Stimulated activated CD8-positive, alpha-beta memory T cell treated with anti-CD3 and anti-CD28 coated beads, Interleukin-15, amount 100 ng/mL, for 48 hours (primary cell): ENCODE data around the gene DDX51.
"Not testable (repeated sequence)": the region's sequence is repeated elsewhere in the genome, so short reads cannot be mapped to it uniquely, and the experiment has no call there.

ENCODE experiments used
- DNase-seq, 2 donors: peaks; one replicate each; pipeline ENCODE4 v3.0.0-alpha.2; 2020; ENCODE audit warnings: low read depth in 2 of 2

DDX51 gene

DNA sequence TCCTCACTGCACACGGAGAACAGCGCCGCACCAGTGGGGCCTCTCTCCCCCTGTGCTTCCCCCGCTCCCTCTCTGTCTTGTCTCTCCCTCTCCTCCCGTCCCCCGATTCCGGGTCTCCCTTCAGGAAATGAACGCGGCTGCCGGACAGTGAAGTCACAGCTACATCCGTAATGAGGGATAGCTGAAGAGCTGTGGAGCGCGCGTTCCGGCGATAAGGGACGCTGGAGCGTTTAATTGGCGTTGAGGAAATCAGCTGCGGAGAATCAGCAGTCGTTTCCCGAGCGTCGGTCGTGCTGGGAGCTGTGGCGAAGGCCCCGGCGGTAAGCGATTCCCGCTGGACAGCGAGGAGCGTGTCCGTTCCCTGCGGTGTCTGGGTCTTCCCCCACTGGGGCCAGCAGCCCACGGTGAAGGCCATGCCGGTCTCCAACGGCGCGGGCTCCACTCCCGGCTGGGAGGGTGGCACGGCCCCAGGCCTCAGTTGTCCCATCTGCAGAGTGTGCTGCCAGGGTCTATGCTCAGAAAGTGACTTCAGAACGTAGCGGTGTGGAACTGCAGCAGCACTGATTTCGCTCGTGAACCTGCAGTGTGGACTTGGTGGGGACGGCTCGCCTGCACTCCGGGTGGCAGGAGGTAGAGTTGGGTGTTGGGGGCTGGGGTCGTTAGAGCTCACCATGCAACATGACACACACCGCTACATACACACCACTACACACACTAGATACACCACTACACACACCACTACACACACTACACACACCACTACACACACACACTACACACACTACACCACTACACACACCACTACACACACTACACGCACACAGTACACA, 11.0 kb upstream of the DDX51 start:
- DNase-seq: no peak

DNA sequence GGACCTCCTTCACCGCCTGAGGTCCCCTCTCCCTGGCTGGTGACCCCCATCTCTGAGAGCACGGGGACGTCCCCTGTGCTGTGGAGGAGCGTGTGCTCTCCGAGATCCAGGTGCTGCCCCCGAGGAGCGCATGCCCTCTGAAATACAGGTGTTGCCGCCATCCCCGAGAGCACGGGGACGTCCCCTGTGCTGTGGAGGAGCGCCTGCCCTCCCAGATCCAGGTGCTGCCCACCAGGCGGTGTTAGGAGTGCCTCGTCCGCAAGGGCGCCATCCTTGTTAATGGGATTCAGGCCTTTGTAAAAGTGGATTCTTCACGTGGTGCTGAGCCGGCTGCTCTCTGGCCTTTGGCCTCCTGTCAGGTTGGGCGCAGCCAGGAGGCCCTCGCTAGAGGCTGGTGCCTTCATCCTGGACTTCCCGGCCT, 10.2 kb upstream of the DDX51 start:
- DNase-seq: no peak

DNA sequence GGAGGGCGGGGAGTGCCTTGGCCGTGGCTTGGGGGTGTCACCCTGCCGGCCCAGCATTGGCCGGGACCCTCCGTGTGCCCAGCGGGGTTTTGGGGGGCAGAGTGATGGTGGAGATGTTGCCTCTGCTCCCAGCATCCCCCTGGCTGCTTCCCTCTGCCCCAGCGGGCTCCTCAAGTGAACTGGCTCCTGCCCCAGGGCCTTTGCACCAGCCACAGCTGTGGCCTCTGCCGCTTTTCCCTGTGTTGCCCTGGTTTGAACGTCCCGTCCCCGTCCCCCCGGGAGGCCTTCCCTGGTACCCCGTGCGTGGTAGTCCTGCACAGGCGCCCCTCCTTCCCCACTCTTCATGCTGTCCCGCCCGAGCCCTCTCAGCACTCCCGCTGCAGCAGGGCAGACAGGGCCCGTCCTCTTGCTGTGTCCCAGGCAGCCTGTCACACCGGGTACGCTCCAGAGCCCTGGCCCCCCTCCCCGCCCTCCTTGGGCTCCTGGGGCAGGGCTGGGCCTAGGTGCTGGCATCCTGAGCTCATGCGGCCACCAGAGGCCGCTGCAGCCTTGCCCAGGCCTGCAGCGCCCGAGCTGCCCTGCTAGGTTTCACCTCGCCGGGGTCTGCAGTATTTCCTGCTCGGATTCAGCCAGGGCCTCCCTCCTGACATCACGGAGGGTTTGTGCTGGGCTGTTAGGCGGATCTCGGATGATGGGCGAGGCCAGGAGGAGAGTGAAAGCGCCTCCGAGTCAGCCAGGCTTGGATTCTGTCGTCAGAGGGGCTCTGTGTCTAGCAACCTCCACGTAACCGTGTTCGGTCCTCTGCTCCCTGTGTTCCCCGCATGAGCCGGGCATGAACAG, 9.6 kb upstream of the DDX51 start:
- peak; percentile 52 to 54 for DNase-seq

DNA sequence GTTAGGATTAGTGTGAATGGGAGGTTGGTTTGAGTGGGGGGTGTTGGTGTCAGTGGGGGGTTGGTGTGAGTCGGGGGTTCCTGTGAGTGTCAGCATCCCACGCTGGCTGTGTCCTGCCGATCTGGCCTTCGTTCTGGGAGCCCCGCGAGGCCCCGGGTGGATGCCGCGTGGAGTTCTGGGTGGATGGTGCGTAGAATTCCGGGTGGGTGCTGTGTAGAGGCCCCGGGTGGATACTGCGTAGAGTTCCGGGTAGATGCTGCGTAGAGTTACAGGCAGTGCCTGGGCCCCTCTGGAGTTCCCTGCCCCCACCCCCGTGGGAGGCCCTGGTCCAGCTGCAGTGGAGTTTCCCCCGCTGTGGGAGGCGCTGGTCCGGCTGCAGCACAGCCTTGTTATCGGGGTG, 8.8 kb upstream of the DDX51 start:
- no peak for DNase-seq

DNA sequence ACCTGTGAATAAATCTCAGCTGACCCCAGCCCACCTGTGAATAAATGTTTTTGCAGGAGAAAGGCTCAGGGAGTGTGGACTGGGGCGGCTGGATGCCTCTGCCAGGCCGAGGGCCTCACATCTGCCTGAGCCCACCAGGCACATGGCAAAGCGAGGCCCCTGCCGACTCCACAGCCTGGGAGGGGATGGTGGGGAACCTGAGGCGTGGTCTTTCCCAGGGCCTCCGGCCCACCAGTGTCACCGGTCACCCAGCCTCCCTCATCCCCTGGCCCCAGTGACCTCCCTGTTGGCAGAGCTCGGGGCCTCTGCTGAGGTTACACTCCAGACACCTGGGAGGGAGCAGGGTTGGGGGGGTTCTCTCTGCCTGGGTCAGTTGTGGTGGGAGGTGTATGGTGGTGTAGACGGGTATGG, 8.3 kb upstream of the DDX51 start:
- no peak for DNase-seq

DNA sequence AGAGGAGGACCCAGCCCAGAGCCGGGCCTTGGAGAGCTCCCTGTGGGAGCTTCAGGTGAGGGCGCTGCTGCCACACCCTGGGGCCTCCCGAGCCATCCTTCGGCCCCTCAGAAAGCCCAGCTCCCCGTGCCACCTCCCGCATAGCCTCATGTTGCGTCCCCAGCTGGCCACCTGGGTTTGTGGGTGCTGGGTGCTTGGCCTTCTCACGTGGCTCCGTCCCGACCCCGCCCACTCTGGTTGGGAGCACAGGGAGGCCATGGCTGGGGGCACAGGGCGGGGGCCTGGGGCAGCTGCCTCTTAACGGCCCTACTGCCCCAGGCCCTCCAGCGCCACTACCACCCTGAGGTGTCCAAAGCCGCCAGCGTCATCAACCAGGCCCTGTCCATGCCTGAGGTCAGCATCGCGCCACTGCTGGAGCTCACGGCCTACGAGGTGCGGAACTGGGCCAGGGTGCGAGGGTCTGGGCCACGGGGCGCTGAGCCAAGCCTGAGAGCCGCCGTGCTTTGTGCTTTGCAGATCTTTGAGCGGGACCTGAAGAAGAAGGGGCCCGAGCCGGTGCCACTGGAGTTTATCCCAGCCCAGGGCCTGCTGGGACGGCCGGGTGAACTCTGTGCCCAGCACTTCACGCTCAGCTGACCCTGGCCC, 7.8 kb upstream of the DDX51 start:
- no peak for DNase-seq

DNA sequence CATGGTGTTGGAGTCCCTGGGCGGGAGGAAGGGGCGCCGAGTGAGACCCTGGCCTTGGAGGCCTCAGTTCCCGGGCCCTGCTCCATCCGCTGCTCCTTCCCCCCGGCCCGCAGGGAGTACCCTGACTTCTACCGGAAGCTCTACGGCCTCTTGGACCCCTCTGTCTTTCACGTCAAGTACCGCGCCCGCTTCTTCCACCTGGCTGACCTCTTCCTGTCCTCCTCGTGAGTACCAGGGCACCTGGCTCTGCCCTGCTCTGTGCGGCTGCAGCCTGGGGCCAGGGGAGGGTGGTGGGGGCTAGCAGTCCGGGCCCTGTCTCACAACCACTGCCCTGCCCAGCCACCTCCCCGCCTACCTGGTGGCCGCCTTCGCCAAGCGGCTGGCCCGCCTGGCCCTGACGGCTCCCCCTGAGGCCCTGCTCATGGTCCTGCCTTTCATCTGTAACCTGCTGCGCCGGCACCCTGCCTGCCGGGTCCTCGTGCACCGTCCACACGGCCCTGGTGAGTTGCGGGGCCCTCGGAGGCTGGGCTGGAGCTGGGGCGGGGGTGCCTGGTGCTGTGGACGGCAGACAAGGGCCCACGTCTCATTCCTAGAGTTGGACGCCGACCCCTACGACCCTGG, 7.1 kb upstream of the DDX51 start:
- DNase-seq: no peak

DNA sequence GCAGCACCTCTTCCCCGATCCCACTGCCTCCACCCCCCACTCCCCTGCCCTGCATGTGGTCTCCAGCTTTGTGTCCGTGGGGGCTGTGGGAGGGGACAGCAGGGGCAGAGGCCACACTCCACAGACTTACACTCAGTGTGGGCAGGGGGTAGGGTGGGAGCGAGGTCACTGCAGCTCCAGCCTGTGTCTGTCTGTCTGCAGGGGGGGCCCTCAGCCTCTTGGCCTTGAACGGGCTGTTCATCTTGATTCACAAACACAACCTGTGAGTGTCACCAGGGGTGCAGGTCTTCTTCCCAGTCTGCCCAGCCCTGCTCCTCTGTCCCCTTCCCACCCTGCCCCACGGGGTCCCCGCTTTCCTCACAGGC, 6.6 kb upstream of the DDX51 start:
- no peak for DNase-seq

DNA sequence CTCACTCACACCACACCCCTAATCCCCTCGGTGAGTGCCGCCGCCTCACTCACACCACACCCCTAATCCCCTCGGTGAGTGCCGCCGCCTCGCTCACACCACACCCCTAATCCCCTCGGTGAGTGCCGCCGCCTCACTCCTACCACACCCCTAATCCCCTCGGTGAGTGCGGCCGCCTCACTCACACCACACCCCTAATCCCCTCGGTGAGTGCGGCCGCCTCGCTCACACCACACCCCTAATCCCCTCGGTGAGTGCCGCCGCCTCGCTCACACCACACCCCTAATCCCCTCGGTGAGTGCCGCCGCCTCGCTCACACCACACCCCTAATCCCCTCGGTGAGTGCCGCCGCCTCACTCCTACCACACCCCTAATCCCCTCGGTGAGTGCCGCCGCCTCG, 5.4 kb upstream of the DDX51 start:
- DNase-seq: not testable (repeated sequence)

DNA sequence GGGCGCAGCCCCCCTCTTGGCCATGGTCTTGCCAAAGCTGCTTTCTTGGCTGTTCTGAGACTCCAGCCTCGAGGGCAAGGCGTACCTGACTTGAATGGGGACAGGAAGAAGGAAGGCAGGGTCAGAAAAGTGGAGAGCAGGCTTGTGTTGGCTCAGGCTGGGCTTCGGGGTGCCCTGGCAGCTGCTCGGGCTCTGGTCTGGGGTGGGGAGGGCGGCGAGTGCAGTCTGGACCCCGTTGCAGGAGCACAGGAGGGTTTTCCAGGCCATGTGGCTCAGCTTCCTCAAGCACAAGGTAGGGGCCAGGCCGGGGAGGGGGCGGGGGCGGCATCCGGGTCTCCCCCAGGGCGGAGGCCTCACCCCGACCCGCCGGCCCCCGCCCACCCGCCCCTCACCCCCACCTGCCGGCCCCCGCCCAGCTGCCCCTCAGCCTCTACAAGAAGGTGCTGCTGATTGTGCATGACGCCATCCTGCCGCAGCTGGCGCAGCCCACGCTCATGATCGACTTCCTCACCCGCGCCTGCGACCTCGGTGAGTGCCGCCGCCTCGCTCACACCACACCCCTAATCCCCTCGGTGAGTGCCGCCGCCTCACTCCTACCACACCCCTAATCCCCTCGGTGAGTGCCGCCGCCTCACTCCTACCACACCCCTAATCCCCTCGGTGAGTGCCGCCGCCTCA, 4.4 kb upstream of the DDX51 start:
- no peak for DNase-seq

DNA sequence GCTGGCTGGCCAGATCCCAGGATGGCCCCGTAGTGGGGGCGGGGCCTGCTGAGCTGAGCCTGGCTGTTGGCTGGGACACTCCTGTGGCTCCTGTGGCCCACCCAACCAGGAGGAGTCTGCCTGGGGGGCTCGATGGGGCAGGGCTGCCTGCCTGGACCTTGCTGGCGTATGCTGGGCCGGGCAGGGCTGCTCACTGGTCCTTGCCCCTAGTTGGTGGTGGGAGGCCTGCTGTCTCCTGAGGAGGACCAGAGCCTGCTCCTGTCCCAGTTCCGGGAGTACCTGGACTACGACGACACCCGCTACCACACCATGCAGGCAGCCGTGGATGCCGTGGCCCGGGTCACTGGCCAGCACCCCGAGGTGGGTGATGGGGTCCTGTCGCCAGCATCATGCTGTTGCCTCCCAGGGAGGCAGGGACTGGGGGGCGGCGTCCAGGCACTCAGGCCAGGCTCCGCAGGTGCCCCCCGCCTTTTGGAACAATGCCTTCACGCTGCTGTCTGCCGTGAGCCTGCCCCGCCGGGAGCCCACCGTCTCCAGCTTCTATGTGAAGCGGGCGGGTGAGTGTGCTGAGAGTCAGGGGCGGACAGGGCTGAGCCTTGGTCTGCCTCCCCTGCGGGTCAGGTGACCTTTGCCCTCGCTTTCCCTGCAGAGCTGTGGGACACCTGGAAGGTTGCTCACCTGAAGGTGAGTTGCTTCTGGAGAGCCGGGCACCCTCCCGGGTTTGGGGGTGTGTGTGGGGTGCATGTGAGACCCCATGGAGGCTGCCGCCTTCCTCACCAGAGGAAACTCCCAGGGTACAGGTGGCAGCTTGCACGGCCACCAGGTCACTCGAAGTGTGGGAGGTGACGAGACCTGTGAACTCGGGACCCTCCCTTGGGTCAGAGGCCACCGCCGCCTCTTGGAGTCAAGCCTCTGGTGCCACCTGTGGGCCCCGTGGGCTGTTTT, 3.6 kb upstream of the DDX51 start:
- DNase-seq: no peak

DNA sequence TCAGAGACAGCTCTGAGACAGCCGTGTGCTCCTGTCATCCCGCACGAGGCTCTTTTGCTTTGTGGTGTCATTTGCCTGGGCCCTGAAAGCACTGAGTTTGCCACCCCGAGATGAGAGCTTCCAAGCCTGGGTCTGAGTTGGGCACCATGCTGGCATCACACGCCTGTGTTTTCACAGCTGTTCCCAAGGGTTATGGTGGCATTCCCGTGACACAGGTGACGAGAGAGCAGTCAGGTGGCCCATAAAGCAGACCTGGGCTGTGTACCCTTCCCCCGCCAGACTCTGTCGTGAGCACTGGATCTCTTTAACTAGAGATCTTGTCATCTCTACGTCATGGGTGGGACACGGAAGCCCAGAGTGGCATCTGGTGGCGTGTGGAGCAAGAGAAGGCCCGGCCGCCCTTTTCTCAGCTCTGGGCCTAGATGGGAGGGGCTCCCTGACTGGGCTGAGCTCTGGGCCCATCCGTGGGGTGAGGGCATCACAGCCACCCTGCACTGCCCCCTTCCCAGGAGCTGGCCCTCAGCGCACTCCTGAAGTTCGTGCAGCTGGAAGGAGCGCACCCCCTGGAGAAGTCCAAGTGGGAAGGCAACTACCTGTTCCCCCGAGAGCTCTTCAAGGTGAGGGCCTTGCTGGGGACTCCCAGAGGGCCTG, 2.8 kb upstream of the DDX51 start:
- DNase-seq: no peak

DNA sequence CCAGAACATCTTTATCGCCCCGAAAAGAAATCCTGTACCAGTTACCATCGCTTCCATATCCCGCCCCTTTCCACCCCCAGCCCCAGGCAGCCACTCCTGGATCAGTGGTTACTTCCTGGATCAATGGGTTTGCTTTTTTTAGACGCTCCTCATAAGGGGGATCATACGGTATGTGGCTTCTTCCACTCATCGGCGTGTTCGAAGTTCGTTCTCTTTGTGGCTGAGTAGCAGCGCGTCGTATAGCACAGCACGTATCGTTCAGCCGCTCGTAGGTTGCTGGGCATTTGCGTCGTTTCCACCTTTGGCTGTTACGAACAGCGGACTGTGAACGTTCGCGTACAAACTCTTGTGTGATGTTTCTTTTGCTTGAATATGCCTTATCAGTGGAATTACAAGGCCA, 2.0 kb upstream of the DDX51 start:
- no peak for DNase-seq

DNA sequence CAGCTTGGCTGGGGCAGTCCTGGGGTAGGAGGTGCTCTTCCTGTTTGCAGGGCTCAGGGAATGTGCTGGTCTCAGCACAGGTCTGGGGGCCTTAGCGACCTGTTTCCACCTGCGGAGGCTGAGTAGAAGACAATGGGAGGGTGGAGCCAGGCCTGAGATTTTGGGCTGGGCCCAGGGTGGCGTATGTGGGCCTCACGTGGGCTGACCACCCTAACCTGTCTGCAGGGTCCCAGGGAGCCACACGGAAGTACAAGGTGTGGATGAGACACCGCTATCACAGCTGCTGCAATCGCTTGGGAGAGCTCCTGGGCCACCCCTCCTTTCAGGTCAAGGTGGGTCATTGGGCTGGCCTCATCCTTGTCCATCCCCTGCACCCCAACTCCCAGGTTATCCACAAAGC, 1.2 kb upstream of the DDX51 start:
- DNase-seq: no peak

DNA sequence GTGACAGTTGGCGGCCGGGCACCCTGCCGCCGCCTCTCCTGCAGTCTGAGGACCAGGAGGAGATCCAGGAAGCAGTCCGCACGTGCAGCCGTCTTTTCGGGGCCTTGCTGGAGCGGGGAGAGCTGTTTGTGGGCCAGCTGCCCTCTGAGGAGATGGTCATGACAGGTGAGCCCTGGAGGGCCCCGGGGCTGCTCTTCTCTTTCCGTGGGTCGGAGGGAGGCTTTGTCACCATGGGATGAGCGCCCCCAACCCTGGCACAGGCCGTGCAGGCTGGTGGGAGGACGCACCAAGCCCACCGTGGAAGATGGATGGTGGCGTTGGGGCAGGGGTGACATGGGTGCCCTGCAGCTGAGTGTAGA, 670 bp upstream of the DDX51 start:
- no peak for DNase-seq

DNA sequence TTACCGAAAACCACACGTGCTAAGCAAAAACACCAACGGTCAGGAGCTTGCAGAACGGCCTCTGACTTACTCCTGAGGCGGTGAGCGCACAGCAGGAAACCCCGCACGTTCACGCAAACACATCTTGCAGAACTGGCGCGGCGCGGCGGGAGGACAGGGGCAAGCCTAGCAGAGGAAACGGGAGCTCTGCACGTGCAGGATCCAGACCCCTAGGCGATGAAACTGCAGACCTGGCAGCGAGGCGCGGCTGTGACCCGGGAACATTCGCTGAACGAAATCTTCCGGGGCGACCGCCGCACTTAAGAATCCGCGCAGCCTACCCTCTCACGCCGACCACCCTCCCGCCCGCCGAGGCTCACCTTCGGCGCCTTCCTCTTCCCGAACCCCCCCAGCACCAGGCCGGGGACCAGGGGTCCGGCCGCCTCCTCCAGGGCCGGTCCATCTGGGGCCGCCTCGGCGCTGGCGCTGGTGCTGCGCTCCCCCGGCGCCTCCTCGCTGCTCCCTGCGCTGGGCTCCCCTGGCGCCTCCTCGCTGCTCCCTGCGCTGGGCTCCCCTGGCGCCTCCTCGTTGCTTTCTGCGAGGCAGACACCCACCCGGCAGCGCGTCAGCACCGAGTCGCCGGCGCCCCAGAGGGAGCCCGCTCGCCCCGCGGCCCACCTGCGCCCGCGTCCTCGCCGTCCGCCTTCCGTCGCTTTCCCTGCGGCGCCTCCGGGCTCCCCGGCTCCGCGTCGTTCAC, 615 bp downstream of the DDX51 start:
- DNase-seq: no peak

DNA sequence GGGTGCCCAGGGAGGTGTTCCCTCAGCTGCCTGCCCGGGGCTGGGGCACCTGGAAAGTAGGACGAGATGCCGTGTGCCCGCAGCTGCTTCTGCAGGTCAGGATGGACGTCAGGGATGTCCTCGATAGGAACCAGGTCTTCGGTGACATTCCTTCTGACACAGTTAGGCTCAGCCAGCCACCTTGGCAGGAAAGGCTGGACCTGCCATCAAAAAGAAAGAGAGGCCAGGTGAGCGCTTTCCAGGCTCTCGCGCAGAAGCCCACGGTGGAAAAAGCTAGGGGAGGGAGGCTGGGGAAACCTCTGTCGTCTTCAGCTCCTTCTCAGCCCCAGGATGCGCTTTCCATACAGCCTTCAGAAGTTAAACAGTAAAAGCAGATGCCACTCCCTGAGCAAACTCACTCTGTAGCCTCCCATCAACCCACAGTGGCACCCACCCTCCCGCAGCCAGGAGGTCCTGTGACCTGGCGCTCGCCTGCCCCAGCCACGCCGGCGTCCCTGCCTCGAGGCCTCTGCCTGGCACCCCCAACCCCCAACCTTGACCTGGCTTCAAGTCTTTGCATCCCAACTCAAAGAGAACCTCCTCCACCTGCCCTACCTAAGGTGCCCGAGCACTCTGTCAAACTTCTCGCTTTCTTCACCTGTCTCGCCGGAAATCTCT, 1.3 kb downstream of the DDX51 start:
- DNase-seq: no peak

DNA sequence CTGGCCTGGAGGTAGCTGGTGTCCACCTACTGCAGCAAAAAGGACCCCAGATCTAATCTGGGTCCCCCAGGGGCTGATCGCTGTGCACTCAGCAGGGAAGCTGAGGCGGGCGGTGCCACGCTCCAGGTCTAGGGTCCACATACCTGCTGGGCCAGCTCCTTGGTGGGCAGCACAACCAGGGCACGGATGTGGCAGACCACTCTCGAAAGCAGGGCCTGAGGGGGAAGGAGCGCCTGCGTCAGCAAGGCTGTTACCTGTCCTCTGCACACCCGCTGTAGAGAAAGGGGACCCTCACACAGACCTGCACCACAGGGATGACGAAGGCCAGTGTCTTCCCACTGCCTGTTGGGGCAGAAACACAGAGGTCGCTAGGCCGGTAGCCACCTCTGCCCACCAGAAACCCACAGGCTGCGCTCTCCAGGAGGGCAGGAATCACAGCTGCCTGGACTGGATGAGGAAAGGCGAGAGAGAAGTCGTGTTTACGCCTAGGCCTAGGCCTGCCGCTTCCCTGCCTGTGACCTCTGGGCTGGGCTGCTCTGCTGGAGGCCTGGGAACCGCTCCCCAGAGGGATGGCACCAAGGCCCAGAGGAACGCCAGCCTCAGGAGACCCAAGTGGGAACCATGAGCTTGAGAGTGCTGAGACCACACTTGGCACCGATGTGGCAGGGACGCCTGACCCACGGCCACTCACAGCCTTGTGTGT, 2.0 kb downstream of the DDX51 start:
- DNase-seq: no peak
